SU-DHL-6 (cell line): ENCODE data around the gene STMN1.

Experiments used
- EZH2phosphoT487 ChIP-seq: fragments of 200-600 bp; sonication (generic), shearing (Covaris generic); conservative IDR thresholded peaks from 2 replicates; pipeline ENCODE4 v1.6.1; 2018; ENCODE audit warnings: mild to moderate bottlenecking, antibody characterized with exemption, low read length, moderate library complexity, mixed read lengths
- TF ChIP-seq, protein P1 (sequence below): fragments of 200-600 bp; sonication (generic); IDR thresholded peaks from one replicate; pipeline ENCODE4 v1.5.1; 2017; ENCODE audit warnings: antibody characterized with exemption, mild to moderate bottlenecking, low read length, moderate library complexity; ENCODE audit not compliant: insufficient read depth, poor library complexity, severe bottlenecking

DNA sequence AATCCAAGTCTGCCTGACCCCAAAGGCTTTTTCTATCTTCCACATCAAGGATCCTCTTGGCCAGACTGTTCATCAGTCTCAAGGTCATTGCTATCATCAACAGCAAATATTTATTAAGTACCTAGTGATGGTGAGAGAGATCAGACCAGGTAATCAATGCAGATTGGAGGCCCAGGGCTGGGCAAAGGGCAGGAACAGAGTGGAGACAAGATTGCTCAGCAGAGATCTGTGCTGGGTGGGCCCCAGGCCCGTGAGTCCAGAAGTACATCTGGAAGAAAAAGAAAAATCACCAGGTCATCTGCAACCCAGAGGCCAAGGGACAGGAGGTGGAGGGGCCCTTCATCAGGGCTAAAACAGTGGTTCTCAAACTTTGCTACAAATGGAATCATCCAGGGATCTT lies 20.6 kb downstream of the STMN1 start:
- TF ChIP-seq, protein P1, sequence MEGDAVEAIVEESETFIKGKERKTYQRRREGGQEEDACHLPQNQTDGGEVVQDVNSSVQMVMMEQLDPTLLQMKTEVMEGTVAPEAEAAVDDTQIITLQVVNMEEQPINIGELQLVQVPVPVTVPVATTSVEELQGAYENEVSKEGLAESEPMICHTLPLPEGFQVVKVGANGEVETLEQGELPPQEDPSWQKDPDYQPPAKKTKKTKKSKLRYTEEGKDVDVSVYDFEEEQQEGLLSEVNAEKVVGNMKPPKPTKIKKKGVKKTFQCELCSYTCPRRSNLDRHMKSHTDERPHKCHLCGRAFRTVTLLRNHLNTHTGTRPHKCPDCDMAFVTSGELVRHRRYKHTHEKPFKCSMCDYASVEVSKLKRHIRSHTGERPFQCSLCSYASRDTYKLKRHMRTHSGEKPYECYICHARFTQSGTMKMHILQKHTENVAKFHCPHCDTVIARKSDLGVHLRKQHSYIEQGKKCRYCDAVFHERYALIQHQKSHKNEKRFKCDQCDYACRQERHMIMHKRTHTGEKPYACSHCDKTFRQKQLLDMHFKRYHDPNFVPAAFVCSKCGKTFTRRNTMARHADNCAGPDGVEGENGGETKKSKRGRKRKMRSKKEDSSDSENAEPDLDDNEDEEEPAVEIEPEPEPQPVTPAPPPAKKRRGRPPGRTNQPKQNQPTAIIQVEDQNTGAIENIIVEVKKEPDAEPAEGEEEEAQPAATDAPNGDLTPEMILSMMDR, result no peak
- TF ChIP-seq EZH2phosphoT487, result no peak
